BJ (cell line): ENCODE data around the gene NGLY1. TPM values are rescaled to one million over a fixed set of nuclear protein-coding genes. Genes with fewer than 3 reads are reported as not detected.

ENCODE experiments used
- CTCF ChIA-PET: fragments of 350-600 bp; formaldehyde crosslinking; extraction: SDS; loops from one replicate; lab custom pipeline; 2021; ENCODE audit warnings: antibody characterized with exemption, inconsistent platforms; lab: Yijun Ruan, JAX
- POLR2A ChIA-PET: fragments of 300-600 bp; sonication (Branson Sonifier 250); formaldehyde crosslinking; extraction: SDS; loops from one replicate; lab custom pipeline; 2021; ENCODE audit warnings: antibody characterized with exemption; lab: Charles Lee
- DNase-seq: peaks from one replicate; pipeline ENCODE4 v3.0.0-alpha.2; 2011; ENCODE audit warnings: low read depth
- H3K27me3 ChIP-seq: 2 replicates; pipeline ENCODE4 v1.6.0; 2011; ENCODE audit warnings: low read length; ENCODE audit not compliant: control insufficient read depth, insufficient read depth
- H3K36me3 ChIP-seq: 2 replicates; pipeline ENCODE4 v1.5.1; 2011; ENCODE audit warnings: low read length; ENCODE audit not compliant: control insufficient read depth, insufficient read depth
- H3K4me3 ChIP-seq: 2 replicates; pipeline ENCODE4 v1.5.1; 2011; ENCODE audit warnings: low read depth, mild to moderate bottlenecking, control low read depth, low read length
- CTCF ChIP-seq: IDR thresholded peaks from 2 replicates; pipeline ENCODE4 v1.5.1; 2011; ENCODE audit warnings: low read depth, mild to moderate bottlenecking, control low read depth, inconsistent platforms, low read length, moderate library complexity; ENCODE audit not compliant: insufficient read depth
- polyA minus RNA-seq: library from RNA; depleted of rRNA, polyadenylated mRNA; stranded (reverse); fragments of >200 nt; gene quantifications from 2 replicates; pipeline ENCODE4 v1.2.3, GENCODE V29; 2011; rRNA and poly(A)+ RNA removed
- polyA plus RNA-seq: library from polyadenylated mRNA; depleted of rRNA; stranded (reverse); fragments of >200 nt; gene quantifications from 2 replicates; pipeline ENCODE4 v1.2.3, GENCODE V29; 2011; rRNA removed

NGLY1 gene, protein sequence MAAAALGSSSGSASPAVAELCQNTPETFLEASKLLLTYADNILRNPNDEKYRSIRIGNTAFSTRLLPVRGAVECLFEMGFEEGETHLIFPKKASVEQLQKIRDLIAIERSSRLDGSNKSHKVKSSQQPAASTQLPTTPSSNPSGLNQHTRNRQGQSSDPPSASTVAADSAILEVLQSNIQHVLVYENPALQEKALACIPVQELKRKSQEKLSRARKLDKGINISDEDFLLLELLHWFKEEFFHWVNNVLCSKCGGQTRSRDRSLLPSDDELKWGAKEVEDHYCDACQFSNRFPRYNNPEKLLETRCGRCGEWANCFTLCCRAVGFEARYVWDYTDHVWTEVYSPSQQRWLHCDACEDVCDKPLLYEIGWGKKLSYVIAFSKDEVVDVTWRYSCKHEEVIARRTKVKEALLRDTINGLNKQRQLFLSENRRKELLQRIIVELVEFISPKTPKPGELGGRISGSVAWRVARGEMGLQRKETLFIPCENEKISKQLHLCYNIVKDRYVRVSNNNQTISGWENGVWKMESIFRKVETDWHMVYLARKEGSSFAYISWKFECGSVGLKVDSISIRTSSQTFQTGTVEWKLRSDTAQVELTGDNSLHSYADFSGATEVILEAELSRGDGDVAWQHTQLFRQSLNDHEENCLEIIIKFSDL
- polyA plus RNA-seq (8.2 and 15.0 TPM in 2 replicates), polyA minus RNA-seq (7.0 and 9.5 TPM in 2 replicates)

GRCh38 chr3:25782938-25783660, at the start of gene NGLY1:
Gene NGLY1, minus strand, starts transcription at chr3:25783443. Its CDS starts 53 bp downstream, at chr3:25783390.
- H3K4me3 ChIP-seq, result peak within 1 kb of the TSS; percentile 94
- H3K36me3 ChIP-seq, result no peaks in the 10 kb centered on the region
- H3K27me3 ChIP-seq, result no peaks in the 10 kb centered on the region
- DNase-seq, result no peak
- no peak for TF ChIP-seq CTCF
- ChIA-PET CTCF (interaction anchor here (1.4 kb wide), 1 partner anchor 134 kb away, joined by 4 read pairs; no protein-coding TSS in a partner anchor), POLR2A (interaction anchor here (0.5 to 0.6 kb wide), 3 partner anchors 72 to 134 kb away, joined by 3 to 6 read pairs (median 3); no protein-coding TSS in a partner anchor)

- TF ChIP-seq CTCF, result peak; percentile 39
- Histone ChIP-seq H3K4me3 (no peak overlapping the region), H3K27me3 (no peaks in the 10 kb centered on the region), H3K36me3 (no peaks in the 10 kb centered on the region)
- no peak for DNase-seq
- ChIA-PET CTCF (interaction anchor here (0.6 to 2.8 kb wide), 7 partner anchors 11 to 195 kb away, joined by 3 to 16 read pairs (median 3); no protein-coding TSS in a partner anchor), POLR2A (interaction anchor here (1.2 kb wide), 1 partner anchor 11 kb away, joined by 3 read pairs; no protein-coding TSS in a partner anchor)
These were observed 48.3 kb upstream of the NGLY1 start for GRCh38 chr3:25831578-25831977.

GRCh38 chr3:25830373-25831280, 47.4 kb upstream of the NGLY1 start:
- ChIA-PET POLR2A (interaction anchor here (0.6 to 1.2 kb wide), 2 partner anchors 10 to 372 kb away, joined by 3 read pairs; no protein-coding TSS in a partner anchor), CTCF (interaction anchor here (0.6 to 2.8 kb wide), 6 partner anchors 10 to 183 kb away, joined by 3 to 16 read pairs (median 4); no protein-coding TSS in a partner anchor)
- Histone ChIP-seq H3K4me3 (no peak overlapping the region), H3K27me3 (no peaks in the 10 kb centered on the region), H3K36me3 (no peaks in the 10 kb centered on the region)
- no peak for TF ChIP-seq CTCF
- DNase-seq, result no peak

DNA sequence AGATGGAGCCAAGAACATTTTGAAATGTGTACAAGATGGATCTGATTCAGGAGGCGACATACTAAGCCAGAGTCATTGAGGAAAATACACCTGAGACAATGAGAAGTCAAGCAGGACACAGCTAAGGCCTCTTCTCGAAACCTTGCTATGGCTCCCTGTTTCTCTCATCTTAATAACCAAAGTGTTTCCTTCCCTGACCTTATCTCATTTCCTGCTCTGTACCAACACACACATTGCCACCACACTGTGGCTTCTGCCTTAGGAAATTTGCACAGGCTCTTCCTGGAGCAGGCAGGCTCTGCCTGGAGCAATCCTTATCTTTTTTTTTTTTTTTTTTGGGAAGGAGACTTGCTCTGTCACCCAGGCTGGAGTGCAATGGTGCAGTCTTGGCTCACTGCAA, 43.3 kb upstream of the NGLY1 start:
- ChIA-PET POLR2A (no interaction called here), CTCF (interaction anchor here (0.6 to 1.2 kb wide), 3 partner anchors 25 to 179 kb away, joined by 3 to 4 read pairs (median 4); no protein-coding TSS in a partner anchor)
- no peak for DNase-seq
- Histone ChIP-seq H3K4me3 (no peak overlapping the region), H3K27me3 (no peaks in the 10 kb centered on the region), H3K36me3 (no peaks in the 10 kb centered on the region)
- no peak for TF ChIP-seq CTCF
